Activated CD4-positive, alpha-beta memory T cell treated with anti-CD3 and anti-CD28 coated beads for 36 hours (primary cell): ENCODE results near the gene LIX1. TPM values are rescaled to one million over a fixed set of nuclear protein-coding genes. Genes with fewer than 3 reads are reported as not detected.

Source experiments
- CTCF ChIA-PET: fragments of 350-600 bp; sonication (Branson Sonifier 250); formaldehyde crosslinking; loops from one replicate; lab custom pipeline; 2021; ENCODE audit warnings: antibody characterized with exemption, inconsistent platforms; lab: Charles Lee
- POLR2A ChIA-PET: fragments of 350-600 bp; sonication (Branson Sonifier 250); formaldehyde crosslinking; loops from one replicate; lab custom pipeline; 2021; ENCODE audit warnings: antibody characterized with exemption; lab: Charles Lee
- DNase-seq: peaks from one replicate; pipeline ENCODE4 v3.0.0-alpha.2; 2020
- H3K27ac Mint-ChIP-seq: one replicate; pipeline ENCODE4 v1.8.0; 2021; ENCODE audit warnings: mixed read lengths
- H3K27me3 Mint-ChIP-seq: one replicate; pipeline ENCODE4 v1.8.0; 2021; ENCODE audit warnings: mixed read lengths
- H3K36me3 Mint-ChIP-seq: one replicate; pipeline ENCODE4 v1.8.0; 2021; ENCODE audit warnings: mixed read lengths
- H3K4me1 Mint-ChIP-seq: one replicate; pipeline ENCODE4 v1.8.0; 2021; ENCODE audit warnings: low read depth, mixed read lengths
- H3K4me3 Mint-ChIP-seq: one replicate; pipeline ENCODE4 v1.8.0; 2021; ENCODE audit warnings: mild to moderate bottlenecking, mixed read lengths
- H3K9me3 Mint-ChIP-seq: one replicate; pipeline ENCODE4 v1.8.0; 2021; ENCODE audit warnings: mixed read lengths
- intact Hi-C: fragments of 100-400 bp; cut with micrococcal nuclease; formaldehyde crosslinking; loops from one replicate; pipeline ENCODE4 v1.15.1; 2023
- total RNA-seq, 2 experiments: library from RNA; stranded (reverse); gene quantifications; one replicate each; pipeline ENCODE4 v1.2.3, GENCODE V29; 2021

Gene LIX1
- total RNA-seq, 2 experiments from 2014 or later, result not detected

GRCh38 chr5:97042996-97043395 is 99.4 kb downstream of the LIX1 start:
- H3K9me3 Mint-ChIP-seq, result no peaks in the 10 kb centered on the region

More at GRCh38 chr5:97042996-97043395, 99.4 kb downstream of the LIX1 start:
- no peak for DNase-seq
- Mint-ChIP-seq H3K4me1 (no peaks in the 10 kb centered on the region), H3K27ac (no peak overlapping the region), H3K36me3 (no peaks in the 10 kb centered on the region), H3K4me3 (no peak overlapping the region), H3K27me3 (no peaks in the 10 kb centered on the region)
- POLR2A ChIA-PET, result no interaction called here
- CTCF ChIA-PET, result interaction anchor here (2.2 to 5.4 kb wide), 2 partner anchors 100 to 120 kb away, joined by 4 to 29 read pairs; partner anchors contain the start of gene LIX1
- intact Hi-C loops, result no loop called here

Other genes with a start within 250 kb of the LIX1 start
- gene LNPEP, start 206.5 kb downstream of the LIX1 start, total RNA-seq, result 10 to 100 TPM; 44.7 to 45.8 TPM
- 10 to 100 TPM; 31.8 to 41.5 TPM for gene RIOK2, start 40.6 kb upstream of the LIX1 start, total RNA-seq